Hepatic stellate cell (primary cell): Measurements from ENCODE around the gene VASH2.
"Not testable (repeated sequence)": the region's sequence is repeated elsewhere in the genome, so short reads cannot be mapped to it uniquely, and the experiment has no call there.

Experiments
- DNase-seq: peaks from one replicate; pipeline ENCODE4 v3.0.0; 2011; ENCODE audit warnings: low spot score

VASH2 gene

GRCh38 chr1:212950243-212951125 is at the start of gene VASH2:
Gene VASH2, plus strand, starts transcription at chr1:212950541. Its CDS starts 1,002 bp downstream, at chr1:212951543.
- peak; percentile 83 for DNase-seq

GRCh38 chr1:212901290-212901689 is 49.1 kb upstream of the VASH2 start:
- no peak for DNase-seq

GRCh38 chr1:212902054-212902453 is 48.3 kb upstream of the VASH2 start:
- DNase-seq: no peak

GRCh38 chr1:212903664-212904063 is 46.7 kb upstream of the VASH2 start:
- DNase-seq: no peak

GRCh38 chr1:212908071-212908470 is 42.3 kb upstream of the VASH2 start:
- DNase-seq: not testable (repeated sequence)

- no peak for DNase-seq
These were observed 41.4 kb upstream of the VASH2 start for GRCh38 chr1:212908971-212909370.

- DNase-seq: no peak
These were observed 40.7 kb upstream of the VASH2 start for GRCh38 chr1:212909652-212910063.

GRCh38 chr1:212910213-212910612 is 40.1 kb upstream of the VASH2 start:
- not testable (repeated sequence) for DNase-seq

GRCh38 chr1:212913638-212914037 is 36.7 kb upstream of the VASH2 start:
- DNase-seq: not testable (repeated sequence)

- DNase-seq: not testable (repeated sequence)
These were observed 36.2 kb upstream of the VASH2 start for GRCh38 chr1:212914110-212914509.

GRCh38 chr1:212914789-212915188 is 35.6 kb upstream of the VASH2 start:
- no peak for DNase-seq

GRCh38 chr1:212915245-212916091 is 34.9 kb upstream of the VASH2 start:
- DNase-seq: no peak

GRCh38 chr1:212916481-212917133 is 33.7 kb upstream of the VASH2 start:
- DNase-seq: peak; percentile 14

GRCh38 chr1:212917134-212917485 is 33.2 kb upstream of the VASH2 start:
- no peak for DNase-seq

- DNase-seq: no peak
These were observed 32.5 kb upstream of the VASH2 start for GRCh38 chr1:212917858-212918257.

GRCh38 chr1:212918824-212919223 is 31.5 kb upstream of the VASH2 start:
- no peak for DNase-seq

- no peak for DNase-seq
These were observed 30.1 kb upstream of the VASH2 start for GRCh38 chr1:212920246-212920645.

- no peak for DNase-seq
These were observed 29.4 kb upstream of the VASH2 start for GRCh38 chr1:212920896-212921295.

GRCh38 chr1:212922016-212922415 is 28.3 kb upstream of the VASH2 start:
- DNase-seq: no peak

- DNase-seq: no peak
These were observed 24.0 kb upstream of the VASH2 start for GRCh38 chr1:212926372-212926771.

GRCh38 chr1:212928323-212929291 is 21.7 kb upstream of the VASH2 start:
- DNase-seq: no peak
